H1 (cell line): Measurements from ENCODE around the gene PFN4. TPM values are rescaled to one million over a fixed set of nuclear protein-coding genes. Genes with fewer than 3 reads are reported as not detected.

Experiments
- polyA plus RNA-seq, 7 experiments: library from polyadenylated mRNA; depleted of rRNA in 3 of 7; stranded (reverse) in 5 of 7; unstranded in 2 of 7; fragments of >200 nt in 5 of 7; fragments of 200-250 nt in 2 of 7; gene quantifications; 1 replicate in 5 of 7; 2 replicates in 1 of 7; 4 replicates in 1 of 7; pipeline versions ENCODE4 v1.2.1 to v1.2.3, GENCODE V29; 2011 to 2013; ENCODE audit warnings: missing spikeins in 2 of 7, mixed read lengths in 2 of 7
- total RNA-seq: library from RNA; stranded (reverse); fragmentation: NEBNext Ultra II Directional; extraction: Animal tissue kit (Norgen Biotek cat#: 25700); gene quantifications from 2 replicates; pipeline ENCODE4 v1.2.1, GENCODE V29; 2021

The PFN4 gene
- total and polyA plus RNA-seq, 2 of the 8 experiments (the other 6 are each of a cell fraction or from before 2014, with no cell fraction given) = not detected

Other genes with a start within 250 kb of the PFN4 start
- 15.3 and 16.1 TPM in 2 replicates for gene ATAD2B, start 196.2 kb downstream of the PFN4 start, total RNA-seq
- 2.7 and 3.4 TPM in 2 replicates for gene ATAD2B, start 196.2 kb downstream of the PFN4 start, polyA plus RNA-seq (2011; rRNA removed)
- gene UBXN2A, start 182.9 kb downstream of the PFN4 start, total RNA-seq = 19.0 and 20.4 TPM in 2 replicates
- 2.6 and 3.6 TPM in 2 replicates for gene UBXN2A, start 182.9 kb downstream of the PFN4 start, polyA plus RNA-seq (2011; rRNA removed)
- gene MFSD2B, start 113.2 kb downstream of the PFN4 start, total RNA-seq = 0.48 and 1.1 TPM in 2 replicates
- gene MFSD2B, start 113.2 kb downstream of the PFN4 start, polyA plus RNA-seq (2011; rRNA removed) = 0.33 and 0.46 TPM in 2 replicates
- 37.6 and 40.1 TPM in 2 replicates for gene WDCP, start 75.9 kb downstream of the PFN4 start, total RNA-seq
- 18.0 and 19.2 TPM in 2 replicates for gene WDCP, start 75.9 kb downstream of the PFN4 start, polyA plus RNA-seq (2011; rRNA removed)
- 47.6 and 50.8 TPM in 2 replicates for gene FKBP1B, start 73.6 kb downstream of the PFN4 start, total RNA-seq
- 135 and 151 TPM in 2 replicates for gene FKBP1B, start 73.6 kb downstream of the PFN4 start, polyA plus RNA-seq (2011; rRNA removed)
- 126 and 127 TPM in 2 replicates for gene SF3B6, start 47.0 kb downstream of the PFN4 start, total RNA-seq
- gene SF3B6, start 47.0 kb downstream of the PFN4 start, polyA plus RNA-seq (2011; rRNA removed) = 86.6 and 155 TPM in 2 replicates
- gene TP53I3, start 38.5 kb downstream of the PFN4 start, total RNA-seq = 29.4 and 30.1 TPM in 2 replicates
- gene TP53I3, start 38.5 kb downstream of the PFN4 start, polyA plus RNA-seq (2011; rRNA removed) = 34.5 and 36.3 TPM in 2 replicates
- 3.2 and 3.5 TPM in 2 replicates for gene FAM228B, start 135 bp upstream of the PFN4 start, total RNA-seq
- gene FAM228B, start 135 bp upstream of the PFN4 start, polyA plus RNA-seq (2011; rRNA removed) = 0.97 and 1.4 TPM in 2 replicates
- not detected in 2 replicates for gene FAM228A, start 51.7 kb upstream of the PFN4 start, total RNA-seq
- not detected in 2 replicates for gene FAM228A, start 51.7 kb upstream of the PFN4 start, polyA plus RNA-seq (2011; rRNA removed)
- 14.7 and 17.0 TPM in 2 replicates for gene ITSN2, start 237.2 kb upstream of the PFN4 start, total RNA-seq
- gene ITSN2, start 237.2 kb upstream of the PFN4 start, polyA plus RNA-seq (2011; rRNA removed) = 9.3 and 9.4 TPM in 2 replicates